HEK293 (cell line): ENCODE measurements around the gene PRKG1.

ENCODE experiments used
- ATF2 ChIP-seq: fragments of 450-650 bp; formaldehyde crosslinking; IDR thresholded peaks from 2 replicates; pipeline ENCODE4 v1.5.1; 2016; ENCODE audit warnings: missing biosample characterization, missing genetic modification characterization, low read depth
- MEIS1 ChIP-seq: sonication (generic); formaldehyde crosslinking; IDR thresholded peaks from 2 replicates; pipeline ENCODE4 v1.8.1; 2022; ENCODE audit warnings: missing genetic modification reagents, mild to moderate bottlenecking, borderline replicate concordance
- REPIN1 ChIP-seq: fragments of 450-650 bp; formaldehyde crosslinking; IDR thresholded peaks from 2 replicates; pipeline ENCODE4 v1.5.1; 2017; ENCODE audit warnings: missing biosample characterization, missing genetic modification characterization, low read depth
- SP7 ChIP-seq: fragments of 450-650 bp; formaldehyde crosslinking; IDR thresholded peaks from 2 replicates; pipeline ENCODE4 v1.5.1; 2016; ENCODE audit warnings: missing biosample characterization, missing genetic modification characterization
- TCF7L2 ChIP-seq: IDR thresholded peaks from 2 replicates; pipeline ENCODE4 v1.6.1; 2011; ENCODE audit warnings: low read depth, mild to moderate bottlenecking, inconsistent platforms, low read length, moderate library complexity, borderline replicate concordance
- TRIM28 ChIP-seq: IDR thresholded peaks from 2 replicates; pipeline ENCODE4 v1.6.1; 2011; ENCODE audit warnings: low read length, control low read depth, borderline replicate concordance
- WT1 ChIP-seq: fragments of 450-650 bp; formaldehyde crosslinking; IDR thresholded peaks from 2 replicates; pipeline ENCODE4 v1.5.1; 2016; ENCODE audit warnings: missing biosample characterization, missing genetic modification characterization
- ZBTB1 ChIP-seq: fragments of 450-650 bp; formaldehyde crosslinking; IDR thresholded peaks from 2 replicates; pipeline ENCODE4 v1.5.1; 2016; ENCODE audit warnings: missing biosample characterization, missing genetic modification characterization
- ZBTB44 ChIP-seq: fragments of 450-650 bp; IDR thresholded peaks from 2 replicates; pipeline ENCODE4 v1.5.1; 2018; ENCODE audit warnings: missing biosample characterization, mild to moderate bottlenecking, missing genetic modification characterization
- ZNF10 ChIP-seq: fragments of 450-650 bp; formaldehyde crosslinking; IDR thresholded peaks from 2 replicates; pipeline ENCODE4 v1.5.1; 2017; ENCODE audit warnings: missing biosample characterization, missing genetic modification characterization
- ZNF132 ChIP-seq: fragments of 450-650 bp; formaldehyde crosslinking; IDR thresholded peaks from 2 replicates; pipeline ENCODE4 v1.5.1; 2017; ENCODE audit warnings: missing biosample characterization, missing genetic modification characterization, borderline replicate concordance
- ZNF138 ChIP-seq: fragments of 450-650 bp; formaldehyde crosslinking; IDR thresholded peaks from 2 replicates; pipeline ENCODE4 v1.5.1; 2016; ENCODE audit warnings: missing biosample characterization, missing genetic modification characterization, borderline replicate concordance
- ZNF155 ChIP-seq: fragments of 450-650 bp; formaldehyde crosslinking; IDR thresholded peaks from 2 replicates; pipeline ENCODE4 v1.5.1; 2016; ENCODE audit warnings: missing biosample characterization, missing genetic modification characterization
- ZNF202 ChIP-seq: fragments of 450-650 bp; formaldehyde crosslinking; IDR thresholded peaks from 2 replicates; pipeline ENCODE4 v1.5.1; 2016; ENCODE audit warnings: missing biosample characterization, missing genetic modification characterization, borderline replicate concordance
- ZNF280D ChIP-seq: fragments of 450-650 bp; formaldehyde crosslinking; IDR thresholded peaks from 2 replicates; pipeline ENCODE4 v1.5.1; 2016; ENCODE audit warnings: missing biosample characterization, missing genetic modification characterization
- ZNF341 ChIP-seq: fragments of 450-650 bp; formaldehyde crosslinking; IDR thresholded peaks from 2 replicates; pipeline ENCODE4; 2016; ENCODE audit warnings: low read depth, missing biosample characterization, missing genetic modification characterization
- ZNF394 ChIP-seq: fragments of 450-650 bp; formaldehyde crosslinking; IDR thresholded peaks from 2 replicates; pipeline ENCODE4 v1.5.1; 2016; ENCODE audit warnings: missing biosample characterization, missing genetic modification characterization, mild to moderate bottlenecking, moderate library complexity, borderline replicate concordance
- ZNF513 ChIP-seq: fragments of 450-650 bp; IDR thresholded peaks from 2 replicates; pipeline ENCODE4 v1.5.1; 2018; ENCODE audit warnings: missing biosample characterization, missing genetic modification characterization
- ZNF548 ChIP-seq: fragments of 450-650 bp; formaldehyde crosslinking; IDR thresholded peaks from 2 replicates; pipeline ENCODE4 v1.5.1; 2016; ENCODE audit warnings: missing biosample characterization, missing genetic modification characterization
- ZNF571 ChIP-seq: fragments of 450-650 bp; formaldehyde crosslinking; IDR thresholded peaks from 2 replicates; pipeline ENCODE4 v1.5.0; 2017; ENCODE audit warnings: missing biosample characterization, missing genetic modification characterization
- ZNF645 ChIP-seq: fragments of 450-650 bp; formaldehyde crosslinking; IDR thresholded peaks from 2 replicates; pipeline ENCODE4; 2016; ENCODE audit warnings: missing biosample characterization, missing genetic modification characterization
- ZNF670 ChIP-seq: fragments of 450-650 bp; formaldehyde crosslinking; IDR thresholded peaks from 2 replicates; pipeline ENCODE4 v1.5.1; 2016; ENCODE audit warnings: missing biosample characterization, missing genetic modification characterization, low read depth
- TF ChIP-seq, protein P1 (sequence below): fragments of 450-650 bp; formaldehyde crosslinking; IDR thresholded peaks from 2 replicates; pipeline ENCODE4 v1.5.1; 2016; ENCODE audit warnings: missing biosample characterization, missing genetic modification characterization
- TF ChIP-seq, protein P2 (sequence below): fragments of 450-650 bp; formaldehyde crosslinking; IDR thresholded peaks from 2 replicates; pipeline ENCODE4 v1.5.1; 2016; ENCODE audit warnings: missing biosample characterization, missing genetic modification characterization

Gene PRKG1

GRCh38 chr10:51574248-51575048 lies 500.2 kb downstream of the PRKG1 start (continued):
- no peak for TF ChIP-seq ATF2
- TF ChIP-seq ZNF341 (tag by site-specific recombination) = no peak
- TF ChIP-seq TCF7L2 = no peak
- TF ChIP-seq MEIS1 (CRISPR knock-in tag) = no peak
- TF ChIP-seq ZNF280D = no peak
- peak; percentile 30; the same call in 1 of the 2 replicates for TF ChIP-seq SP7 (tag by site-specific recombination)
- no peak for TF ChIP-seq REPIN1
- 0 out of 2 replicates have a peak, but pooled peaks have one; percentile 9 for TF ChIP-seq ZBTB44
- no peak for TF ChIP-seq ZNF394 (tag by site-specific recombination)
- no peak for TF ChIP-seq ZNF571 (tag by site-specific recombination)
- TF ChIP-seq ZNF132 (tag by site-specific recombination) = no peak
- TF ChIP-seq, protein P1, sequence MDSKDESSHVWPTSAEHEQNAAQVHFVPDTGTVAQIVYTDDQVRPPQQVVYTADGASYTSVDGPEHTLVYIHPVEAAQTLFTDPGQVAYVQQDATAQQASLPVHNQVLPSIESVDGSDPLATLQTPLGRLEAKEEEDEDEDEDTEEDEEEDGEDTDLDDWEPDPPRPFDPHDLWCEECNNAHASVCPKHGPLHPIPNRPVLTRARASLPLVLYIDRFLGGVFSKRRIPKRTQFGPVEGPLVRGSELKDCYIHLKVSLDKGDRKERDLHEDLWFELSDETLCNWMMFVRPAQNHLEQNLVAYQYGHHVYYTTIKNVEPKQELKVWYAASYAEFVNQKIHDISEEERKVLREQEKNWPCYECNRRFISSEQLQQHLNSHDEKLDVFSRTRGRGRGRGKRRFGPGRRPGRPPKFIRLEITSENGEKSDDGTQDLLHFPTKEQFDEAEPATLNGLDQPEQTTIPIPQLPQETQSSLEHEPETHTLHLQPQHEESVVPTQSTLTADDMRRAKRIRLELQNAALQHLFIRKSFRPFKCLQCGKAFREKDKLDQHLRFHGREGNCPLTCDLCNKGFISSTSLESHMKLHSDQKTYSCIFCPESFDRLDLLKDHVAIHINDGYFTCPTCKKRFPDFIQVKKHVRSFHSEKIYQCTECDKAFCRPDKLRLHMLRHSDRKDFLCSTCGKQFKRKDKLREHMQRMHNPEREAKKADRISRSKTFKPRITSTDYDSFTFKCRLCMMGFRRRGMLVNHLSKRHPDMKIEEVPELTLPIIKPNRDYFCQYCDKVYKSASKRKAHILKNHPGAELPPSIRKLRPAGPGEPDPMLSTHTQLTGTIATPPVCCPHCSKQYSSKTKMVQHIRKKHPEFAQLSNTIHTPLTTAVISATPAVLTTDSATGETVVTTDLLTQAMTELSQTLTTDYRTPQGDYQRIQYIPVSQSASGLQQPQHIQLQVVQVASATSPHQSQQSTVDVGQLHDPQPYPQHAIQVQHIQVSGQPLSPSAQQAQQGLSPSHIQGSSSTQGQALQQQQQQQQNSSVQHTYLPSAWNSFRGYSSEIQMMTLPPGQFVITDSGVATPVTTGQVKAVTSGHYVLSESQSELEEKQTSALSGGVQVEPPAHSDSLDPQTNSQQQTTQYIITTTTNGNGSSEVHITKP (tag by site-specific recombination) = 0 out of 2 replicates have a peak, but pooled peaks have one; percentile 51
- TF ChIP-seq WT1 (tag by site-specific recombination) = peak; percentile 97
- no peak for TF ChIP-seq ZNF548 (tag by site-specific recombination)
- no peak for TF ChIP-seq ZNF138 (tag by site-specific recombination)
- TF ChIP-seq ZBTB1 (tag by site-specific recombination) = 0 out of 2 replicates have a peak, but pooled peaks have one; percentile 11
- no peak for TF ChIP-seq ZNF670 (tag by site-specific recombination)
- no peak for TF ChIP-seq ZNF10 (tag by site-specific recombination)
- TF ChIP-seq ZNF155 = no peak
- TF ChIP-seq ZNF645 (tag by site-specific recombination) = no peak
- TF ChIP-seq ZNF513 = no peak
- no peak for TF ChIP-seq ZNF202 (tag by site-specific recombination)
- no peak for TF ChIP-seq TRIM28
- TF ChIP-seq, protein P2, sequence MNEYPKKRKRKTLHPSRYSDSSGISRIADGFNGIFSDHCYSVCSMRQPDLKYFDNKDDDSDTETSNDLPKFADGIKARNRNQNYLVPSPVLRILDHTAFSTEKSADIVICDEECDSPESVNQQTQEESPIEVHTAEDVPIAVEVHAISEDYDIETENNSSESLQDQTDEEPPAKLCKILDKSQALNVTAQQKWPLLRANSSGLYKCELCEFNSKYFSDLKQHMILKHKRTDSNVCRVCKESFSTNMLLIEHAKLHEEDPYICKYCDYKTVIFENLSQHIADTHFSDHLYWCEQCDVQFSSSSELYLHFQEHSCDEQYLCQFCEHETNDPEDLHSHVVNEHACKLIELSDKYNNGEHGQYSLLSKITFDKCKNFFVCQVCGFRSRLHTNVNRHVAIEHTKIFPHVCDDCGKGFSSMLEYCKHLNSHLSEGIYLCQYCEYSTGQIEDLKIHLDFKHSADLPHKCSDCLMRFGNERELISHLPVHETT (tag by site-specific recombination) = no peak
